GM21529 (cell line): ENCODE measurements around the gene RHD.
"Not testable (repeated sequence)": the region's sequence is repeated elsewhere in the genome, so short reads cannot be mapped to it uniquely, and the experiment has no call there.

Source experiments
- ATAC-seq: cut with Tn5 transposase; IDR thresholded peaks from one replicate; pipeline ENCODE4 v1.9.1; 2021; ENCODE audit not compliant: unreplicated experiment

RHD gene

GRCh38 chr1:25347556-25347955 lies 75.2 kb downstream of the RHD start:
- ATAC-seq = no peak

- ATAC-seq = no peak
Measured at GRCh38 chr1:25349606-25350005, 77.3 kb downstream of the RHD start.

GRCh38 chr1:25355841-25356395 lies 83.6 kb downstream of the RHD start:
- no peak for ATAC-seq

GRCh38 chr1:25356441-25356840 lies 84.1 kb downstream of the RHD start:
- no peak for ATAC-seq

- ATAC-seq = no peak
Measured at GRCh38 chr1:25356848-25357247, 84.5 kb downstream of the RHD start.

GRCh38 chr1:25360596-25361581 lies 88.6 kb downstream of the RHD start:
- ATAC-seq = no peak

- ATAC-seq = no peak
Measured at GRCh38 chr1:25361901-25362300, 89.6 kb downstream of the RHD start.

GRCh38 chr1:25362634-25363559 lies 90.6 kb downstream of the RHD start:
- ATAC-seq = not testable (repeated sequence)

- ATAC-seq = no peak
Measured at GRCh38 chr1:25369241-25369640, 96.9 kb downstream of the RHD start.

GRCh38 chr1:25369691-25370271 lies 97.5 kb downstream of the RHD start:
- ATAC-seq = not testable (repeated sequence)

- ATAC-seq = not testable (repeated sequence)
Measured at GRCh38 chr1:25371757-25372156, 99.4 kb downstream of the RHD start.

GRCh38 chr1:25378367-25378766 lies 106.1 kb downstream of the RHD start:
- ATAC-seq = not testable (repeated sequence)
